GM12878 (cell line): ENCODE results near the gene NT5DC4. TPM values are rescaled to one million over a fixed set of nuclear protein-coding genes. Genes with fewer than 3 reads are reported as not detected.

Experiments
- ATAC-seq: fragments of 200-7000 bp; cut with Tn5 transposase; 3 replicates; pipeline ENCODE4 v1.9.1; 2020; ENCODE audit warnings: mild to moderate bottlenecking, moderate library complexity
- BruUV-seq: library from RNA; stranded (reverse); fragments of 400-500 nt; replicated peaks from 2 replicates; lab custom pipeline; 2021; lab: Mats Ljungman, UMichigan
- CTCF ChIA-PET: fragments of 300-600 bp; sonication (Branson Sonifier 250); formaldehyde crosslinking; extraction: SDS; loops from one replicate; lab custom pipeline; 2021; ENCODE audit warnings: inconsistent platforms; lab: Yijun Ruan, JAX
- POLR2A ChIA-PET: fragments of 350-600 bp; formaldehyde crosslinking; extraction: SDS; loops from one replicate; lab custom pipeline; 2021; ENCODE audit warnings: inconsistent platforms; lab: Charles Lee
- RAD21 ChIA-PET: fragments of 300-600 bp; sonication (Branson Sonifier 250); formaldehyde crosslinking; loops from one replicate; lab custom pipeline; 2023; ENCODE audit warnings: antibody characterized with exemption; ENCODE audit not compliant: unreplicated experiment; lab: Charles Lee
- SMC1A ChIA-PET: fragments of 300-600 bp; sonication (Branson Sonifier 250); formaldehyde crosslinking; loops from one replicate; lab custom pipeline; 2023; ENCODE audit not compliant: unreplicated experiment, uncharacterized antibody; lab: Charles Lee
- DNase-seq: peaks from one replicate; pipeline ENCODE4 v3.0.0-alpha.2; 2011; ENCODE audit warnings: low read depth, low spot score
- FAIRE-seq: peaks from 3 replicates; lab custom pipeline; 2011; peaks lifted over from hg19 to GRCh38; lab: Jason Lieb, UNC
- H2AFZ ChIP-seq: 2 replicates; pipeline ENCODE4 v1.6.0; 2011; ENCODE audit warnings: low read depth, low read length, control low read depth; ENCODE audit not compliant: control insufficient read depth
- H3K27ac ChIP-seq: 2 replicates; pipeline ENCODE4 v1.5.1; 2011; ENCODE audit warnings: control low read depth; ENCODE audit not compliant: control insufficient read depth, insufficient read depth
- H3K27me3 ChIP-seq, 2 experiments: replicated peaks in 1 of 2; 2 replicates each; pipeline versions ENCODE4 v1.6.0 to v1.6.1; 2011; ENCODE audit warnings: low read length in 1 of 2; ENCODE audit not compliant: control insufficient read depth in 2 of 2, insufficient read depth in 2 of 2
- H3K36me3 ChIP-seq, 2 experiments: 2 replicates each; pipeline ENCODE4 v1.5.1; 2011; ENCODE audit warnings: low read length in 1 of 2; ENCODE audit not compliant: control insufficient read depth in 2 of 2, insufficient read depth in 2 of 2
- H3K4me1 ChIP-seq: 2 replicates; pipeline ENCODE4 v1.6.1; 2011; ENCODE audit warnings: mild to moderate bottlenecking, low read length, moderate library complexity, mixed read lengths; ENCODE audit not compliant: control insufficient read depth, insufficient read depth
- H3K4me2 ChIP-seq: 2 replicates; pipeline ENCODE4 v1.6.0; 2011; ENCODE audit warnings: control low read depth; ENCODE audit not compliant: control insufficient read depth, insufficient read depth
- H3K4me3 ChIP-seq: fragments of 200-600 bp; sonication (generic); 2 replicates; pipeline ENCODE4 v1.5.1; 2016
- H3K79me2 ChIP-seq: 2 replicates; pipeline ENCODE4 v1.6.0; 2011; ENCODE audit warnings: low read length; ENCODE audit not compliant: control insufficient read depth, insufficient read depth
- H3K9ac ChIP-seq: 2 replicates; pipeline ENCODE4 v1.8.0; 2011; ENCODE audit warnings: low read length, control low read depth, mixed read lengths; ENCODE audit not compliant: control insufficient read depth, insufficient read depth
- H3K9me3 ChIP-seq: replicated peaks from 3 replicates; pipeline ENCODE4 v1.5.1; 2011; ENCODE audit warnings: mild to moderate bottlenecking, low read length; ENCODE audit not compliant: control insufficient read depth, insufficient read depth
- H4K20me1 ChIP-seq: 2 replicates; pipeline ENCODE4 v1.6.0; 2011; ENCODE audit not compliant: control insufficient read depth, insufficient read depth
- BRCA1 ChIP-seq: IDR thresholded peaks from 2 replicates; pipeline ENCODE4 v1.6.1; 2011; ENCODE audit warnings: low read depth, low read length, improper control_type of control experiment
- CBX5 ChIP-seq: sonication (generic); IDR thresholded peaks from 2 replicates; pipeline ENCODE4 v1.6.1; 2016; ENCODE audit warnings: low read depth, moderate library complexity, mild to moderate bottlenecking, inconsistent platforms
- CTCF ChIP-seq, 3 experiments: IDR thresholded peaks in 2 of 3; conservative IDR thresholded peaks in 1 of 3; 2 replicates each; pipeline ENCODE4 v1.5.1; 2011; ENCODE audit warnings: low read depth in 3 of 3, low read length in 3 of 3, mild to moderate bottlenecking in 3 of 3, control low read depth in 2 of 3, moderate library complexity in 2 of 3, inconsistent platforms in 1 of 3, mixed read lengths in 1 of 3; ENCODE audit not compliant: control insufficient read depth in 2 of 3, insufficient read depth in 1 of 3; ENCODE audit errors: extremely low read depth in 1 of 3
- E4F1 ChIP-seq: fragments of 450-650 bp; IDR thresholded peaks from 2 replicates; pipeline ENCODE4 v1.6.1; 2018; ENCODE audit warnings: borderline replicate concordance, mild to moderate bottlenecking; ENCODE audit not compliant: partially characterized antibody
- ESRRA ChIP-seq: IDR thresholded peaks from 2 replicates; pipeline ENCODE4 v1.6.1; 2012; ENCODE audit warnings: mild to moderate bottlenecking, low read length, improper control_type of control experiment
- GATAD2B ChIP-seq: fragments of 450-650 bp; conservative IDR thresholded peaks from 2 replicates; pipeline ENCODE4 v1.6.1; 2017; ENCODE audit warnings: low read depth, mild to moderate bottlenecking, moderate library complexity
- HDAC2 ChIP-seq: fragments of 200-600 bp; sonication (generic); IDR thresholded peaks from 2 replicates; pipeline ENCODE4 v1.6.1; 2017
- MEF2A ChIP-seq: IDR thresholded peaks from 2 replicates; pipeline ENCODE4 v1.6.1; 2011; ENCODE audit warnings: low read depth, mild to moderate bottlenecking, low read length, moderate library complexity; ENCODE audit not compliant: insufficient read depth
- MEF2B ChIP-seq: fragments of 450-650 bp; IDR thresholded peaks from 2 replicates; pipeline ENCODE4 v1.6.1; 2018; ENCODE audit warnings: mild to moderate bottlenecking, moderate library complexity; ENCODE audit not compliant: partially characterized antibody, poor library complexity, severe bottlenecking
- MYC ChIP-seq: IDR thresholded peaks from 2 replicates; pipeline ENCODE4 v1.6.1; 2011; ENCODE audit warnings: mild to moderate bottlenecking, low read length, moderate library complexity, inconsistent platforms; ENCODE audit not compliant: insufficient read depth, insufficient replicate concordance, insufficient read length, severe bottlenecking
- NFIC ChIP-seq: IDR thresholded peaks from 2 replicates; pipeline ENCODE4 v1.6.1; 2012; ENCODE audit warnings: low read depth, mild to moderate bottlenecking, inconsistent platforms, low read length, moderate library complexity
- NFYB ChIP-seq: IDR thresholded peaks from 2 replicates; pipeline ENCODE4 v1.6.1; 2011; ENCODE audit warnings: low read depth, mild to moderate bottlenecking, low read length, improper control_type of control experiment, moderate library complexity; ENCODE audit not compliant: insufficient read depth
- NR2C2 ChIP-seq: IDR thresholded peaks from 2 replicates; pipeline ENCODE4 v1.6.1; 2011; ENCODE audit warnings: borderline replicate concordance, low read depth; ENCODE audit not compliant: control insufficient read depth, insufficient read length
- PAX8 ChIP-seq: fragments of 450-650 bp; IDR thresholded peaks from 2 replicates; pipeline ENCODE4 v1.6.1; 2017; ENCODE audit warnings: mild to moderate bottlenecking, moderate library complexity
- POLR2AphosphoS2 ChIP-seq: IDR thresholded peaks from 2 replicates; pipeline ENCODE4 v1.6.1; 2011; ENCODE audit warnings: low read depth, mild to moderate bottlenecking, low read length, improper control_type of control experiment, moderate library complexity
- SRF ChIP-seq, 2 experiments: IDR thresholded peaks; 2 replicates each; pipeline ENCODE4 v1.6.1; 2011; ENCODE audit warnings: low read depth in 2 of 2, low read length in 2 of 2, mild to moderate bottlenecking in 1 of 2, moderate library complexity in 1 of 2
- STAT3 ChIP-seq: IDR thresholded peaks from 2 replicates; pipeline ENCODE4 v1.6.1; 2011; ENCODE audit warnings: low read depth, low read length, improper control_type of control experiment
- TBL1XR1 ChIP-seq: IDR thresholded peaks from 2 replicates; pipeline ENCODE4 v1.6.1; 2012; ENCODE audit warnings: low read depth, low read length, improper control_type of control experiment
- ZBED1 ChIP-seq: IDR thresholded peaks from 2 replicates; pipeline ENCODE4 v1.6.1; 2016; ENCODE audit warnings: borderline replicate concordance
- WGBS: methylation state at CpG from one replicate; pipeline ENCODE4 v1.1.6; 2016; ENCODE audit warnings: low lambda C conversion rate; ENCODE audit not compliant: insufficient replicate concordance, insufficient coverage; ENCODE audit errors: missing lambda C conversion rate; 5-methylcytosine and 5-hydroxymethylcytosine counted together
- in situ Hi-C: fragments of 300-500 bp; cut with MboI; formaldehyde crosslinking; loops from 9 replicates; pipeline ENCODE4 v1.14.3; 2018; ENCODE audit warnings: mixed read lengths
- intact Hi-C: fragments of 100-400 bp; cut with micrococcal nuclease; formaldehyde crosslinking; loops from one replicate; pipeline ENCODE4 v1.14.2; 2022; ENCODE audit not compliant: unreplicated experiment
- polyA plus RNA-seq, 11 experiments: library from polyadenylated mRNA; depleted of rRNA in 4 of 11; unstranded in 6 of 11; stranded (reverse) in 5 of 11; fragments of >200 nt; fragmentation: Nextera tagmentation in 4 of 11; fragmentation: Illumina TruSeq in 1 of 11; extraction: Ambion mirVana in 4 of 11; extraction: Trizol in 1 of 11; gene quantifications; 1 replicate in 1 of 11; 2 replicates in 10 of 11; pipeline versions ENCODE4 v1.2.1 to v1.2.3, GENCODE V29; 2011 to 2016; ENCODE audit warnings: inconsistent platforms in 2 of 11, missing spikeins in 2 of 11, low read depth in 1 of 11
- total RNA-seq, 4 experiments: library from RNA; depleted of rRNA in 3 of 4; stranded (reverse); fragments of >200 nt in 3 of 4; fragmentation: Illumina TruSeq in 1 of 4; extraction: Trizol in 1 of 4; gene quantifications; 2 replicates each; pipeline versions ENCODE4 v1.2.1 to v1.2.3, GENCODE V29; 2013 to 2021

NT5DC4 gene
- total and polyA plus RNA-seq, 10 of the 15 experiments (the other 5 are each of a cell fraction or from before 2014, with no cell fraction given) = 0.04 to 2.6 (median 0.32) TPM; not detected in 2

- TF ChIP-seq ESRRA (no peak), SRF (IDR thresholded peaks at IDR 0.05; ENCODE audit: low read depth in 2 of 2, low read length in 2 of 2) (no peak), NFYB (no peak), HDAC2 (no peak), NR2C2 (no peak), POLR2AphosphoS2 (no peak), GATAD2B (no peak), CTCF (IDR thresholded peaks at IDR 0.05 in 2 of 3, conservative IDR thresholded peaks at IDR 0.05 in 1 of 3; ENCODE audit: control insufficient read depth in 2 of 3, extremely low read depth in 1 of 3, insufficient read depth in 1 of 3, low read depth in 3 of 3, low read length in 3 of 3) (no peak), PAX8 (no peak), MYC (no peak)
Observed at GRCh38 chr2:112774536-112775285, 53.9 kb downstream of the NT5DC4 start (continued).

- H3K27ac ChIP-seq = no peak overlapping the region
- in situ Hi-C loops = no loop called here
- no peak overlapping the region for H3K4me2 ChIP-seq
- H3K27me3 ChIP-seq = no peaks in the 10 kb centered on the region
- H3K9ac ChIP-seq = no peak overlapping the region
- no CpG with 5 or more reads among the region's 3 CpGs for whole genome bisulfite sequencing
- no peaks in the 10 kb centered on the region for H3K36me3 ChIP-seq
- H2AFZ ChIP-seq = no peak overlapping the region
- DNase-seq (no peak), FAIRE-seq (no peak), ATAC-seq (no peak)
- H3K4me1 ChIP-seq = peaks cover under 1% of the 10 kb centered on the region; the same call in 1 of the 2 replicates
- ChIA-PET SMC1A (no interaction called here), CTCF (no interaction called here), POLR2A (no interaction called here), RAD21 (no interaction called here)
- intact Hi-C loops = no loop called here
- no peaks in the 10 kb centered on the region for H3K9me3 ChIP-seq
- no peak overlapping the region for H3K4me3 ChIP-seq
- no peaks in the 10 kb centered on the region for H4K20me1 ChIP-seq
- no TSS peak for BruUV-seq
- H3K79me2 ChIP-seq = no peaks in the 10 kb centered on the region
- TF ChIP-seq MEF2A = peak; percentile 66; the same call in 1 of the 2 replicates
- no peak for TF ChIP-seq TBL1XR1
- no peak for TF ChIP-seq STAT3
- no peak for TF ChIP-seq E4F1
- peak; percentile 46 for TF ChIP-seq MEF2B
- TF ChIP-seq CBX5 = no peak
- TF ChIP-seq BRCA1 = no peak
- TF ChIP-seq NFYB = no peak
- no peak for TF ChIP-seq ZBED1
- TF ChIP-seq NFIC = no peak
Observed at GRCh38 chr2:112776113-112776512, 55.3 kb downstream of the NT5DC4 start.
